Measurements from ENCODE around the gene RGS14. TPM values are rescaled to one million over a fixed set of nuclear protein-coding genes. Genes with fewer than 3 reads are reported as not detected.

The RGS14 gene
- polyA plus RNA-seq, 1 donor (not counting 4 experiments of a cell fraction or from before 2014, with no cell fraction given): 8.6 TPM

- dilution Hi-C loops (cut with MboI; ENCODE audit: extremely low pct_ligation_motif_present, low sequenced_read_pairs): no loop called here
- peak overlapping the region; percentile 72 for H2AFZ ChIP-seq (ENCODE audit: control insufficient read depth, low read length)
- FAIRE-seq (no peak), DNase-seq (ENCODE audit: low read depth, low spot score) (no peak)
- peaks cover 49% of the 10 kb centered on the region for H3K4me1 ChIP-seq (ENCODE audit: control insufficient read depth, extremely low read depth, insufficient read depth, low read length)
- no peaks in the 10 kb centered on the region for H3K79me2 ChIP-seq (ENCODE audit: control insufficient read depth, insufficient read depth, low read length)
- peaks cover 0 to 19% of the 10 kb centered on the region in 2 experiments for H3K36me3 ChIP-seq (ENCODE audit: control insufficient read depth in 2 of 2, extremely low read depth in 1 of 2, insufficient read depth in 2 of 2, low read length in 2 of 2)
- H3K27me3 ChIP-seq (ENCODE audit: control insufficient read depth, extremely low read depth, insufficient read depth, low read length): no peaks in the 10 kb centered on the region
- peak overlapping the region; percentile 54 for H3K9ac ChIP-seq (ENCODE audit: control insufficient read depth, extremely low read depth, insufficient read depth, low read length)
- H3K9me1 ChIP-seq (ENCODE audit: control insufficient read depth, extremely low read depth, insufficient read depth, low read length): no peaks in the 10 kb centered on the region
- H3K27ac ChIP-seq (ENCODE audit: control insufficient read depth, insufficient read depth, low read length): no peak overlapping the region
- H4K20me1 ChIP-seq (ENCODE audit: control insufficient read depth, extremely low read depth, insufficient read depth, low read length): no peaks in the 10 kb centered on the region
- TF ChIP-seq EZH2 (IDR thresholded peaks at IDR 0.05; ENCODE audit: low read length) (no peak), CTCF (optimal IDR thresholded peaks at IDR 0.05 in 1 of 3, IDR thresholded peaks at IDR 0.05 in 1 of 3, conservative IDR thresholded peaks at IDR 0.05 in 1 of 3; ENCODE audit: extremely low read depth in 1 of 3, insufficient read depth in 2 of 3, low read length in 3 of 3) (no peak)
- H3K4me2 ChIP-seq (ENCODE audit: control insufficient read depth, extremely low read depth, insufficient read depth, low read depth, low read length): peak overlapping the region; percentile 41
- H3K4me3 ChIP-seq (ENCODE audit: control insufficient read depth in 2 of 3, extremely low read depth in 1 of 3, insufficient read depth in 2 of 3, low read depth in 1 of 3, low read length in 3 of 3): peak overlapping the region in 1 of 3 experiments; percentile 48
- no peaks in the 10 kb centered on the region for H3K9me3 ChIP-seq (ENCODE audit: control insufficient read depth, low read depth, low read length)
These were observed 9.0 kb downstream of the RGS14 start for GRCh38 chr5:177366528-177367322.

GRCh38 chr5:177367323-177367848 lies 9.7 kb downstream of the RGS14 start:
- Histone ChIP-seq H3K27me3 (ENCODE audit: control insufficient read depth, extremely low read depth, insufficient read depth, low read length) (no peaks in the 10 kb centered on the region), H3K4me1 (ENCODE audit: control insufficient read depth, extremely low read depth, insufficient read depth, low read length) (peaks cover 50% of the 10 kb centered on the region), H3K27ac (ENCODE audit: control insufficient read depth, insufficient read depth, low read length) (no peak overlapping the region), H3K9me1 (ENCODE audit: control insufficient read depth, extremely low read depth, insufficient read depth, low read length) (no peaks in the 10 kb centered on the region), H2AFZ (ENCODE audit: control insufficient read depth, low read length) (peak overlapping the region; percentile 19), H3K9me3 (ENCODE audit: control insufficient read depth, low read depth, low read length) (no peaks in the 10 kb centered on the region), H3K79me2 (ENCODE audit: control insufficient read depth, insufficient read depth, low read length) (no peaks in the 10 kb centered on the region), H3K36me3 (ENCODE audit: control insufficient read depth in 2 of 2, extremely low read depth in 1 of 2, insufficient read depth in 2 of 2, low read length in 2 of 2) (peaks cover 0 to 19% of the 10 kb centered on the region in 2 experiments), H3K4me3 (ENCODE audit: control insufficient read depth in 2 of 3, extremely low read depth in 1 of 3, insufficient read depth in 2 of 3, low read depth in 1 of 3, low read length in 3 of 3) (peak overlapping the region in 1 of 3 experiments; percentile 34), H3K9ac (ENCODE audit: control insufficient read depth, extremely low read depth, insufficient read depth, low read length) (no peak overlapping the region), H4K20me1 (ENCODE audit: control insufficient read depth, extremely low read depth, insufficient read depth, low read length) (no peaks in the 10 kb centered on the region), H3K4me2 (ENCODE audit: control insufficient read depth, extremely low read depth, insufficient read depth, low read depth, low read length) (peak overlapping the region; percentile 41)
- dilution Hi-C loops (cut with MboI; ENCODE audit: extremely low pct_ligation_motif_present, low sequenced_read_pairs): no loop called here
- TF ChIP-seq CTCF (optimal IDR thresholded peaks at IDR 0.05 in 1 of 3, IDR thresholded peaks at IDR 0.05 in 1 of 3, conservative IDR thresholded peaks at IDR 0.05 in 1 of 3; ENCODE audit: extremely low read depth in 1 of 3, insufficient read depth in 2 of 3, low read length in 3 of 3) (no peak), EZH2 (IDR thresholded peaks at IDR 0.05; ENCODE audit: low read length) (no peak)
- FAIRE-seq (no peak), DNase-seq (ENCODE audit: low read depth, low spot score) (no peak)
